NCI-H2227 treated with DMSO at 0.1 percent for 48 hours (cell line): ENCODE data around the gene KCNK17.

Experiments
- DNase-seq: peaks from one replicate; lab custom pipeline; 2025; lab: John Stamatoyannopoulos, UW

The KCNK17 gene

GRCh38 chr6:39314273-39314795 is at the start of gene KCNK17:
KCNK17 (minus strand) TSS chr6:39314419; CDS start chr6:39314320, 99 bp downstream.
- no peak for DNase-seq

- no peak for DNase-seq
Observed at GRCh38 chr6:39363280-39363679, 49.1 kb upstream of the KCNK17 start.

- DNase-seq = no peak
Observed at GRCh38 chr6:39362487-39362865, 48.3 kb upstream of the KCNK17 start.

GRCh38 chr6:39361657-39362486 is 47.7 kb upstream of the KCNK17 start:
- peak; percentile 81 for DNase-seq

GRCh38 chr6:39360378-39360777 is 46.2 kb upstream of the KCNK17 start:
- DNase-seq = no peak

- DNase-seq = peak; percentile 17
Observed at GRCh38 chr6:39357998-39358686, 43.9 kb upstream of the KCNK17 start.

- DNase-seq = no peak
Observed at GRCh38 chr6:39353698-39354315, 39.6 kb upstream of the KCNK17 start.

GRCh38 chr6:39350723-39351505 is 36.7 kb upstream of the KCNK17 start:
- DNase-seq = no peak

GRCh38 chr6:39348740-39349139 is 34.5 kb upstream of the KCNK17 start:
- DNase-seq = no peak

GRCh38 chr6:39347906-39348585 is 33.8 kb upstream of the KCNK17 start:
- DNase-seq = peak; percentile 41

- DNase-seq = no peak
Observed at GRCh38 chr6:39347206-39347605, 33.0 kb upstream of the KCNK17 start.

GRCh38 chr6:39344821-39345280 is 30.6 kb upstream of the KCNK17 start:
- DNase-seq = no peak

- DNase-seq = no peak
Observed at GRCh38 chr6:39343396-39343870, 29.2 kb upstream of the KCNK17 start.

- DNase-seq = no peak
Observed at GRCh38 chr6:39342692-39343395, 28.6 kb upstream of the KCNK17 start.

GRCh38 chr6:39341937-39342336 is 27.7 kb upstream of the KCNK17 start:
- DNase-seq = no peak

- no peak for DNase-seq
Observed at GRCh38 chr6:39341352-39341751, 27.1 kb upstream of the KCNK17 start.

GRCh38 chr6:39339868-39340550 is 25.8 kb upstream of the KCNK17 start:
- DNase-seq = peak; percentile 18

GRCh38 chr6:39339096-39339867 is 25.1 kb upstream of the KCNK17 start:
- DNase-seq = no peak

GRCh38 chr6:39338397-39338796 is 24.2 kb upstream of the KCNK17 start:
- no peak for DNase-seq
